ENCODE results near the gene GIMAP4. TPM values are rescaled to one million over a fixed set of nuclear protein-coding genes. Genes with fewer than 3 reads are reported as not detected.

GIMAP4 gene
- total RNA-seq, 1 experiment from 2014 or later: not detected

DNA sequence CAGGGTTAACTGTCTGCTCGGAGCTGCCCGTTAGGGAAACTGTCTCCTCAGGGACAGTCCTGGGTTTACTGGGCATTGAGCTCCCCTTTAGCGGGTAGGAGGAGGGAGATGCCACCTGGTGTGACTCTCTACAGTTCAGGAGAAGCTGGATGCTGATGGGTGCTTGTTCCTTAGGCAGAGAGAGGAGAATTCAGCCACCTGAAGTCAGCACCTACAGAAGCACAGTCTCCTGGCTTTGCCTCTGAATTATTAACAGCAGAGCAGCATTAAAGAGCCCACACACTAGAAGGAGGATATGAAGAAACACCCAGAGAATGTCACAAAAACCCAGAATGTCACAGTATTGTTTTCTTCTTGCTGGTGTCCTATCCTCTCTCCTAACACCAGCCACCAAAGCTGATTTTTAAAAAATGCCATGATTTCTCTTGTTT lies 696 bp downstream of the GIMAP4 start:
- no peak for DNase-seq
- POLR2A ChIA-PET (ENCODE audit: unreplicated experiment): no interaction called here
- no peaks in the 10 kb centered on the region for H3F3A ChIP-seq (ENCODE audit: insufficient read depth, low read depth)
- no peak overlapping the region for H2AFZ ChIP-seq
- H4K20me1 ChIP-seq (ENCODE audit: insufficient read depth): no peaks in the 10 kb centered on the region
- no peaks in the 10 kb centered on the region for H3K4me1 ChIP-seq (replicated peaks; ENCODE audit: insufficient read depth)
- H3K9me3 ChIP-seq (ENCODE audit: insufficient read depth, low read depth): no peaks in the 10 kb centered on the region
- H3K27me3 ChIP-seq (ENCODE audit: insufficient read depth, low read depth): peaks cover 59% of the 10 kb centered on the region
- TF ChIP-seq, protein P1, sequence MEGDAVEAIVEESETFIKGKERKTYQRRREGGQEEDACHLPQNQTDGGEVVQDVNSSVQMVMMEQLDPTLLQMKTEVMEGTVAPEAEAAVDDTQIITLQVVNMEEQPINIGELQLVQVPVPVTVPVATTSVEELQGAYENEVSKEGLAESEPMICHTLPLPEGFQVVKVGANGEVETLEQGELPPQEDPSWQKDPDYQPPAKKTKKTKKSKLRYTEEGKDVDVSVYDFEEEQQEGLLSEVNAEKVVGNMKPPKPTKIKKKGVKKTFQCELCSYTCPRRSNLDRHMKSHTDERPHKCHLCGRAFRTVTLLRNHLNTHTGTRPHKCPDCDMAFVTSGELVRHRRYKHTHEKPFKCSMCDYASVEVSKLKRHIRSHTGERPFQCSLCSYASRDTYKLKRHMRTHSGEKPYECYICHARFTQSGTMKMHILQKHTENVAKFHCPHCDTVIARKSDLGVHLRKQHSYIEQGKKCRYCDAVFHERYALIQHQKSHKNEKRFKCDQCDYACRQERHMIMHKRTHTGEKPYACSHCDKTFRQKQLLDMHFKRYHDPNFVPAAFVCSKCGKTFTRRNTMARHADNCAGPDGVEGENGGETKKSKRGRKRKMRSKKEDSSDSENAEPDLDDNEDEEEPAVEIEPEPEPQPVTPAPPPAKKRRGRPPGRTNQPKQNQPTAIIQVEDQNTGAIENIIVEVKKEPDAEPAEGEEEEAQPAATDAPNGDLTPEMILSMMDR (conservative IDR thresholded peaks at IDR 0.05): no peak
- TF ChIP-seq EZH2 (IDR thresholded peaks at IDR 0.05; ENCODE audit: low read depth): no peak
- H3K79me2 ChIP-seq (ENCODE audit: low read depth): no peaks in the 10 kb centered on the region
- BruUV-seq (replicated peaks): no TSS peak
- CTCF ChIA-PET: no interaction called here
- H3K9me2 ChIP-seq (ENCODE audit: insufficient read depth): no peaks in the 10 kb centered on the region
- no peak overlapping the region for H3K27ac ChIP-seq
- no peak overlapping the region for H3K4me3 ChIP-seq
- no peaks in the 10 kb centered on the region for H3K36me3 ChIP-seq (ENCODE audit: low read depth)
- H3K4me2 ChIP-seq: no peak overlapping the region
- intact Hi-C loops (cut with micrococcal nuclease; ENCODE audit: unreplicated experiment): no loop called here

DNA sequence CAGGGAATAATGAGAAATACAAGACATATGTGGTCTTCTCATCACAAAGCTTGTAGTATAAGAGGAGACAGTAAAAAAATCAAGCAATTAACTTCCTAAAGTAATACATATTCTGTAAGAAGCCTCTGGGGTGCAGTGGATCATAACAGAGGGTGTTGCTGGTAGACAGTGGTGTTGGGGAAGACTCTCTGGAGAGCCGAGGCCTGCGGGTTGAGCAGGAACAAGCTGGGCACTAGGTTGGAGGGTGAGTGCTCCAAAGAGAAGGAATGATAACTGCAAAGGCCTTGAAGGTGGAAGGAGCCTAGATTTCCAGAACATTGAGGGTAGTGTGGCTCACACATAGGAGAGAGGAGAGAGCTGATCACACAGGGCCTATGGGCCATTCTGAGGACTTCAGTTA lies 1.5 kb downstream of the GIMAP4 start:
- POLR2A ChIA-PET (ENCODE audit: unreplicated experiment): no interaction called here

DNA sequence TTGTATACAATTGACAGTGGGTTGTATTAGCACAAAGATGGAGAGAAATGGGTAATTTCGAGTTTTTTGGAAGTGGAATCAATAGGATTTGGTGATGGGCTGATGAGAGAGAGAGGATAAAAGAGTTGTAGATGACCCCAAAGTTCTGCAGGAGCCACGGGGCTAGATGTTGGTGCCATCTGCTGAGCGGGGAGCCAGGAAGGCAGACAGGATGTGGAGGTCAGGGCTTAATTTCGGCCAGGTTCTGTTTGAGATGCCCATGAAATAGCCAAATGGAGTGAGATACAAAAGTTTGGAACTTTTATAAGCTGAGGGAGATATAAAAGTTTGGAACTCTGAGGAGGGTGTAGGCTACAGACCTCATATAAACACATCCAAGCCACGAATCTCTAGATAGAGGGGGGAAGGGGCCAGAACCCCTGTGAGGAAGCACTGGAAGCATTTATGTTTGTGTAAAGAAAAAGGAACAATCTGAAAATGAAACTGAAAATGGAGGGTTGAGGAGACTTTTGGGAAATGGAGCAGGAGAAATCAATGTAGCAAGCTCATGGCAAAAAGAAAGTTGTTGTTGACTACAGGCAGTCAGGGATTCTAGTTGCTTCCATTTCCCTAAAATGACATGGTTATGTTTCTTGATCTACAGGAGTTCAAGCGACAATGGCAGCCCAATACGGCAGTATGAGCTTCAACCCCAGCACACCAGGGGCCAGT lies 2.2 kb downstream of the GIMAP4 start:
- H4K20me1 ChIP-seq (ENCODE audit: insufficient read depth): no peaks in the 10 kb centered on the region
- no peaks in the 10 kb centered on the region for H3K9me2 ChIP-seq (ENCODE audit: insufficient read depth)
- ChIA-PET POLR2A (ENCODE audit: unreplicated experiment) (no interaction called here), CTCF (no interaction called here)
- DNase-seq: no peak
- no peaks in the 10 kb centered on the region for H3K4me1 ChIP-seq (replicated peaks; ENCODE audit: insufficient read depth)
- H3K27me3 ChIP-seq (ENCODE audit: insufficient read depth, low read depth): peaks cover 55% of the 10 kb centered on the region
- H2AFZ ChIP-seq: 0 out of 2 replicates have a peak overlapping the region, but pooled peaks have one; percentile 18
- no peak overlapping the region for H3K4me3 ChIP-seq
- H3K36me3 ChIP-seq (ENCODE audit: low read depth): no peaks in the 10 kb centered on the region
- H3K4me2 ChIP-seq: no peak overlapping the region
- H3K9me3 ChIP-seq (ENCODE audit: insufficient read depth, low read depth): no peaks in the 10 kb centered on the region
- TF ChIP-seq, protein P1 (conservative IDR thresholded peaks at IDR 0.05): no peak
- no peak for TF ChIP-seq EZH2 (IDR thresholded peaks at IDR 0.05; ENCODE audit: low read depth)
- H3K79me2 ChIP-seq (ENCODE audit: low read depth): no peaks in the 10 kb centered on the region
- no peaks in the 10 kb centered on the region for H3F3A ChIP-seq (ENCODE audit: insufficient read depth, low read depth)
- no TSS peak for BruUV-seq (replicated peaks)
- intact Hi-C loops (cut with micrococcal nuclease; ENCODE audit: unreplicated experiment): no loop called here
- no peak overlapping the region for H3K27ac ChIP-seq

More for the DNA sequence above, 1.5 kb downstream of the GIMAP4 start:
- Histone ChIP-seq H4K20me1 (ENCODE audit: insufficient read depth) (no peaks in the 10 kb centered on the region), H3K4me2 (no peak overlapping the region), H3K79me2 (ENCODE audit: low read depth) (no peaks in the 10 kb centered on the region), H3K36me3 (ENCODE audit: low read depth) (no peaks in the 10 kb centered on the region), H3K4me1 (replicated peaks; ENCODE audit: insufficient read depth) (no peaks in the 10 kb centered on the region), H3K9me3 (ENCODE audit: insufficient read depth, low read depth) (no peaks in the 10 kb centered on the region), H3K27ac (no peak overlapping the region), H3K9me2 (ENCODE audit: insufficient read depth) (no peaks in the 10 kb centered on the region), H3K4me3 (no peak overlapping the region), H2AFZ (no peak overlapping the region), H3K27me3 (ENCODE audit: insufficient read depth, low read depth) (peaks cover 59% of the 10 kb centered on the region), H3F3A (ENCODE audit: insufficient read depth, low read depth) (no peaks in the 10 kb centered on the region)
- no peak for TF ChIP-seq EZH2 (IDR thresholded peaks at IDR 0.05; ENCODE audit: low read depth)
- TF ChIP-seq, protein P1 (conservative IDR thresholded peaks at IDR 0.05): no peak
- intact Hi-C loops (cut with micrococcal nuclease; ENCODE audit: unreplicated experiment): no loop called here
- CTCF ChIA-PET: no interaction called here
- no peak for DNase-seq
- BruUV-seq (replicated peaks): no TSS peak
